GM12891 (cell line): ENCODE measurements around the gene EVI5L.

ENCODE experiments used
- DNase-seq: peaks from one replicate; pipeline ENCODE4 v3.0.0; 2011; ENCODE audit warnings: low spot score; ENCODE audit not compliant: insufficient read length
- FAIRE-seq: peaks from 2 replicates; lab custom pipeline; 2011; peaks lifted over from hg19 to GRCh38; lab: Jason Lieb, UNC
- PAX5 ChIP-seq: IDR thresholded peaks from 2 replicates; pipeline ENCODE4 v1.6.1; 2011; ENCODE audit warnings: low read length, moderate library complexity, mild to moderate bottlenecking; ENCODE audit not compliant: insufficient read depth, severe bottlenecking
- POLR2A ChIP-seq: IDR thresholded peaks from 2 replicates; pipeline ENCODE4 v1.6.1; 2011; ENCODE audit warnings: low read depth, low read length, control low read depth
- POLR2AphosphoS5 ChIP-seq: IDR thresholded peaks from 2 replicates; pipeline ENCODE4 v1.6.1; 2011; ENCODE audit warnings: low read depth, low read length, control low read depth
- POU2F2 ChIP-seq: IDR thresholded peaks from 2 replicates; pipeline ENCODE4 v1.6.1; 2011; ENCODE audit warnings: low read depth, mild to moderate bottlenecking, control low read depth, low read length, moderate library complexity
- SPI1 ChIP-seq: IDR thresholded peaks from 2 replicates; pipeline ENCODE4 v1.6.1; 2011; ENCODE audit warnings: low read depth, low read length, control low read depth
- TAF1 ChIP-seq: IDR thresholded peaks from 2 replicates; pipeline ENCODE4 v1.6.1; 2011; ENCODE audit warnings: low read depth, low read length, control low read depth

The EVI5L gene

GRCh38 chr19:7897292-7897691 is 67.3 kb downstream of the EVI5L start:
- no peak for DNase-seq
- FAIRE-seq, result no peak
- TF ChIP-seq PAX5 (no peak), TAF1 (no peak), POLR2A (no peak), POU2F2 (no peak), SPI1 (no peak), POLR2AphosphoS5 (no peak)

- DNase-seq, result no peak
- TF ChIP-seq POLR2AphosphoS5 (no peak), POLR2A (no peak), POU2F2 (no peak), SPI1 (no peak), PAX5 (no peak), TAF1 (no peak)
- FAIRE-seq, result no peak
Observed at GRCh38 chr19:7898967-7899366, 68.9 kb downstream of the EVI5L start.

GRCh38 chr19:7899751-7900378 is 69.8 kb downstream of the EVI5L start:
- FAIRE-seq, result no peak
- no peak for TF ChIP-seq POU2F2
- TF ChIP-seq SPI1, result no peak
- no peak for TF ChIP-seq PAX5
- no peak for TF ChIP-seq POLR2AphosphoS5
- no peak for TF ChIP-seq TAF1
- TF ChIP-seq POLR2A, result no peak
- DNase-seq, result no peak

GRCh38 chr19:7900401-7900870 is 70.4 kb downstream of the EVI5L start:
- DNase-seq (no peak), FAIRE-seq (no peak)
- TF ChIP-seq POLR2AphosphoS5, result no peak
- no peak for TF ChIP-seq TAF1
- TF ChIP-seq PAX5, result no peak
- no peak for TF ChIP-seq POU2F2
- TF ChIP-seq POLR2A, result no peak
- no peak for TF ChIP-seq SPI1

GRCh38 chr19:7900931-7901330 is 70.9 kb downstream of the EVI5L start:
- DNase-seq, result no peak
- FAIRE-seq, result no peak
- TF ChIP-seq SPI1, result no peak

- DNase-seq, result no peak
- FAIRE-seq, result no peak
- no peak for TF ChIP-seq TAF1
Observed at GRCh38 chr19:7901337-7901736, 71.3 kb downstream of the EVI5L start.

GRCh38 chr19:7902796-7903243 is 72.8 kb downstream of the EVI5L start:
- no peak for DNase-seq
- no peak for FAIRE-seq
- no peak for TF ChIP-seq POLR2AphosphoS5
- no peak for TF ChIP-seq POU2F2
- no peak for TF ChIP-seq PAX5
- TF ChIP-seq POLR2A, result no peak
- no peak for TF ChIP-seq TAF1
- TF ChIP-seq SPI1, result no peak

- TF ChIP-seq TAF1 (peak; percentile 64), POLR2AphosphoS5 (peak; percentile 71; the same call in 1 of the 2 replicates), POU2F2 (no peak), POLR2A (peak; percentile 79), SPI1 (no peak), PAX5 (peak; percentile 17)
- DNase-seq (peak; percentile 99), FAIRE-seq (peak; percentile 100)
Observed at GRCh38 chr19:7903244-7904073, 73.4 kb downstream of the EVI5L start, which contains the start of gene MAP2K7. MAP2K7 (plus strand) TSS chr19:7903877; CDS start chr19:7903945, 68 bp downstream.

- DNase-seq (peak; percentile 79), FAIRE-seq (peak; percentile 58)
- TF ChIP-seq POLR2A (0 out of 2 replicates have a peak, but pooled peaks have one; percentile 10), TAF1 (0 out of 2 replicates have a peak, but pooled peaks have one; percentile 3), POU2F2 (no peak)
Observed at GRCh38 chr19:7904074-7905020, 74.3 kb downstream of the EVI5L start.
